Stimulated activated CD4-positive, alpha-beta T cell treated with anti-CD3 and anti-CD28 coated beads, Interleukin-15, amount 100 ng/mL, for 1 hour (primary cell): Measurements from ENCODE around the gene KCNK3.

Experiments used
- DNase-seq, 2 donors: peaks; one replicate each; pipeline ENCODE4 v3.0.0-alpha.2; 2020; ENCODE audit warnings: low read depth in 1 of 2, low spot score in 1 of 2

KCNK3 gene

DNA sequence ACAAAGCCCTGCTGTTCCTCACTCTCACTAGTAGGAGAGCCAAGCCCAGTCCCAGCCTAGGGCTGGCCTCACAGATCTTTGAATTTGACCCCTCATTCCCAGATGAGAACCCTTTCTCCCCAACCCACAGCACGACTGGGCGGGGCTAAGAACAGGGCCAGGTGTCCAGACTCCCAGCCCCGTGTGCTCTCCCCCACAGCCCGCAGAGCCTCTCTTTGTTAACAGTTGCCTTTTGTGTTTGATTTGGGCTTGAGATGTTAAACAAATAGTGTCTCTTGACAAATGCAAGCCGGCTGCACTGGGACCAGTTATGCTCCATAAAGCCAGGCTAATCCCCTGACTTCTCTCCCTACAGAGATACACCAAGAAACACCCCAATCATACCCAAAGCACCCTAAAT lies 4.7 kb upstream of the KCNK3 start:
- DNase-seq: no peak

DNA sequence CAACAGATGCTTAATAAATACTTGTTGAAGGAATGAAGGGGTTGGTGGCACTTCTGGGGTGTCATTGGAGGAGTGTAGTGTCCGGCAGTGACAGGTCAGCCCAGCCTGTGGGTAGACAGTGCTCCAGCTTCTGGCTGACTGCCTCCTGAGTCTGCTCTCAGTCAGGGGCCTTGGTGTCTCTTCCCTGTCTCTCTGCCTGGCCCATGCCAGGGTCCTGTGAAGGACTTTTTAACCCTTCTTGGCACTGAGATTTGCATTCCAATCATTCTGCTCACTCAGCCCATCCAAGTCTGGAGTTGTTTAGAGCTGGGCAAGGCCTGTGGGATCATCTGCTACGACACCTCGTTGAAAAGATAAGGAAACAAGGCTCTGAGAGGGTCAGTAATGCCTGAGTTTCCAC lies 1.4 kb upstream of the KCNK3 start:
- no peak for DNase-seq

DNA sequence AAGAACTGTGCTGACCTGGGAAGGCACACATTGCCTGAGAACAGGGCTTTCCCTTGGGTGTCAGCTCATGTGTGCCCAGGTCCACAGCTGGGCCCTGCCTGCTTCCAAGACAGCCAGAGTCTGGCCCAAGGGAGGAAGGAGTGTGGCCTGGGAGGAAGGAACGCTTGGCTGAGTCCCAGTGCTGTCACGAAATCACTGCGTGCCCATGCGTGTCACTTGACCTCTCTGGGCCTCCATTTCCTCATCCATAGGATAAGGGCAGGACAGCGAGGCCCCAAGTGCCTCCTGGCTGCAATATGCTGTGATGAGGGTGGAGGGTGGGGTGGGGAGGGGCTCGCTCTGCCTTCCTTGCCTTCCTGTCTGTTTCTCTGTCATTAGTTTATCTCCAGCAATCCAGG lies 642 bp upstream of the KCNK3 start:
- no peak for DNase-seq

DNA sequence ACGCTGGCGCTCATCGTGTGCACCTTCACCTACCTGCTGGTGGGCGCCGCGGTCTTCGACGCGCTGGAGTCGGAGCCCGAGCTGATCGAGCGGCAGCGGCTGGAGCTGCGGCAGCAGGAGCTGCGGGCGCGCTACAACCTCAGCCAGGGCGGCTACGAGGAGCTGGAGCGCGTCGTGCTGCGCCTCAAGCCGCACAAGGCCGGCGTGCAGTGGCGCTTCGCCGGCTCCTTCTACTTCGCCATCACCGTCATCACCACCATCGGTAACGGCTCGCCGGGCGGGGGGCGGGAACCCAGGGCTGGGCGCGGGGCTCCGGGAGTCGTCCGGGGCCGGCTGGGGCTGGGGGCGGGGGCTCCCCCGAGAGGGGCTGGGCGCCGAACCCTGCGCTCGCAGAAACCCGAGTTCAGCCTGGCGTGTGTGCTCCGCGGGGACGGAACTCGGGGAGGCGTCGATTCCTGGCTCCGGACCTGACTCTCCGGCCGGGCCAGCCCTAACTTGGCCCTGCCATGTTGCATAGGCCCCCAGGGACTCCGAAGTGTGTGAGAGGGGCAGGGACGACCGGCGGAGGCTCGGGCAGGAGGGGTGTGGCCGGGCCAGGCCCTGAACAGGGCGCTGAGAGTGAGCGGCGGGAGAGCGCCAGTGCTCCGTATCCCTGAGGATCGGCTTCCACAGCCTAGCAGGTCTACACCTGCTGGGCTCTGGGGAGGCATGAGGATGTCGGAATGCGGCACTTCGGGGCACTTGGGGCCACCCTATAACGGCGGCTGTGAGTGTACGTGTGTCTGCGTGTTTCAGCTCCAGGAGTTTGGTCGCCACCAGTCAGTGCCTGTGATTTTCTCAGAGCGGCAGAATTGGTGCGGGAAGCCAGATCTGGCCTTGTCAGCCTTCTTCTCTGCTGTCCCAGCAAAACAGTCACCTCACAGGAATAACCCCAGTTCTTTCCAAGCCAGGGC lies 651 bp downstream of the KCNK3 start:
- DNase-seq: no peak

DNA sequence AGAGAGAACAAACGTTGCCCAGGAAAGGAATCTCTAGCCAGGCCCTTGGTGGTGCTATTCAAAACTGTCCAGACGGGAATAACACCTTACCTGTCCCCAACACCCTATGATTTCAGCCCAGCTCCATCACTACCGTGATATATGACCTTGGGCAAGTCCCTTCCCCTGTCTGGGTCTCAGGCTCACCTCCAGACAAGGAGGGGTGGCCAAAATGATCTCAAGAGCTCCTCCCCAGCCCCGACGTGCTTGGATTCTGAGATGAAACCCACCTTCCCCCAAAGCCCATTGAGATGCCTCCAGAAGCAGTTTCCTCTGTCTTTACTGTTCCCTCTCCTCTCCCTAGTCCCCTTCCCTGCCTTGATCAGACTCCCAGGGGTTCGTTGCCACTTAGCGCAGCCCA lies 1.5 kb downstream of the KCNK3 start:
- DNase-seq: no peak

DNA sequence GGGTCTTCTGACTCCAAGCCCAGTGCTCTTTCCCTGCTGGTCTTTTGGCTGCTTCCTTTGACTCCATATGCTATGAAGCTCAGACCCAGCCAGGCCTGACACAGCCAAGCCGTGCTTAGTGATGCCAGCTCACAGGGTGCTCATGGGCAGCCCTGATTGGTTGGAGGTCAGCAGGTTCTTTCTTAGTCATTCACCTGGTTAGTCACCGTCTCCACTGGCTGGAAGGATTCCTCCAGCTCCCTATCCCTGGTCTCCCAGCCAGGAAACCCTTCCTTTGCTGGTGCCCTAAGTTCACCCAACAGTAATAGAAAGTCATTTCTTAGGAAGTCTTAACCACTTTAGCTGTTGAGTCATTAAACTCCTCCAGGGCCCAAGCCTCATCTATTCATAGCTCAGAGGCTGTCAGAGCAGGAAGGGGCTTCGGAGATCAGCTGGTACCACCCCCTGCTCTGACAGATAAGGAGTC lies 3.9 kb downstream of the KCNK3 start:
- no peak for DNase-seq

DNA sequence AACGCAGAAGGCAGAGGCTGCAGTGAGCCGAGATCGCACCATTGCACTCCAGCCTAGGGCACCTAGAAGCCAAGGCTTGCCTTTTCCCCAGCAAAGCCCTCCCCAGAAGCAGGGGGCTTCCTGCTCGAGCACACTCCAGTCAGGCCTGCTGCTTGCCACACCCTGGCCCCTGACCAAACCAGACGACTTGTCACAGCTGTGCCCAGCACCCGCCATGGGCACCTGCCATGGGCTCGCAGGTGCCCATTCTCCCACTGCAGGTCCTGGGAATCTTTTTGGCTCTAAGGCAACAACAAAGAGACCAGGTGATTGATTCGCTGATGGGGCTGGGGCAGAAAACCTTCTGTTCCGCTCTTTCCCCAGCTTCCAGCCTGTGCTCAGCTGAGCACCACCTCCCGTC lies 4.9 kb downstream of the KCNK3 start:
- DNase-seq: no peak

DNA sequence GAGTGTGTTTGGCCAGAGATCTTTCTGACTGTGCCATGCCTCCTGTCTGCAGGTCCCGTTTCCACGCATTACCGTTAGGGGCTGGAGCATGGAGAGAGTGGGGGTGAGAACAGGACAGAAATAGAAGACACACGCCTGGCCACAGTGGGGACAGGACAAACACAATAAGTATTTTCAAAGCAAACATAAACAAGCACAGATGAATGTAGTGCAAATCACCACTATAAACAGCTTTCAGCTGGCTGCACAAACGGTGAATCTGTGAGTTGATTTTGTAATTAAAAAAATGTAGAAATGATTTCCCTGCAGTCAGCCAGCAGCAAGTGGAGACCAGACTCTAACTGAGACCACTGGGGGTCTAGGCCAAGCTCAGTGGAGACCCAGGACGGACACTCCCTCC lies 6.8 kb downstream of the KCNK3 start:
- DNase-seq: no peak

DNA sequence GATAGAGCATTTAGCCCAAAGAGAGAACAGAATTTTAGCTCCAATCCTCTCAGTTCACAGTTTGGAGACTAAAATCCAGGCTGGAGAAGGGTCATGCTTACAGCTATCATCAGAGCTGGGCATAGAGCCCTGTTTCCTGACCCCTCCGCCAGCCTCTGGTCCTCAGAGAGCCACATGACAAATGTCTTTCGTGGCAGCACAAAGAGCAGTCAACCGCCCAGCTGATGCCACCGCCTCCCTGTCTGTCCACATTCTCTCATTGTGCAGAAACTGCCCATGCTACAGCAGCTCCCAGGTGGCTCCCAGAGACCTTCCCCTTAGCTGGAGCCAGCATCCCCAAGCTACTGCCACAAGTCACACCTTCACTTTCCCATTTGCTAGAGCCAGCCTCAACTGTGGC lies 7.6 kb downstream of the KCNK3 start:
- no peak for DNase-seq

DNA sequence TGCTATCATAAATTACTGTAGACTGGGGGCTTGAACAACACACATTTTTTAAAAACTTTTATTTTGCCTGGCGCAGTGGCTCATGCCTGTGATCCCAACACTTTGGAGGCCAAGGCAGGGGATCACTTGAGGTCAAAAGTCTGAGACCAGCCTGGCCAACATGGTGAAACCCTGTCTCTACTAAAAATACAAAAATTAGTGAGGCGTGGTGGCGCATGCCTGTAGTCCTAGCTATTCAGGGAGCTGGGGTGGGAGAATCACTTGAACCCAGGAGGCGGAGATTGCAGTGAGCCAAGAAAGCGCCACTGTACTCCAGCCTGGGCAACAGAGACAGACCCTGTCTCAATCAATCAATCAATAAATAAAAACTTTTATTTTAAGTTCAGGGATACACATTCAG lies 9.1 kb downstream of the KCNK3 start:
- DNase-seq: no peak

DNA sequence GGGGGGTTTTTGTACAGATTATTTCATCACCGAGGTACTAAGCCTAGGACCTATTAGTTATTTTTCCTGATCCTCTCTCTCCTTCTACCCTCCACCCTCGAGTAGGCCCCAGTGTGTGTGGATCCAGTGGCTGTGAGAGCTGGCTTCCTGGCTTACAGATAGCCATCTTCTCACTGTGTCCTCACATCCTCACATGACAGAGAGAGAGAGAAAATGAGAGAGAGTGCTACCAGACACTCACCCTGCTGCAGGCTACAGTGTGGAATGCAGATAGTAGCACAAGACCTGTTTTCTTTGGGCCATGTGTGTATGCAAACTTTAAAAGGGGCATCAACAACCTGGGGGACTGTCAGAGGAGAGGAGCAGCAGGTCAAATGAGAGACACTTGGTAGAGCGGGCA lies 9.5 kb downstream of the KCNK3 start:
- no peak for DNase-seq

DNA sequence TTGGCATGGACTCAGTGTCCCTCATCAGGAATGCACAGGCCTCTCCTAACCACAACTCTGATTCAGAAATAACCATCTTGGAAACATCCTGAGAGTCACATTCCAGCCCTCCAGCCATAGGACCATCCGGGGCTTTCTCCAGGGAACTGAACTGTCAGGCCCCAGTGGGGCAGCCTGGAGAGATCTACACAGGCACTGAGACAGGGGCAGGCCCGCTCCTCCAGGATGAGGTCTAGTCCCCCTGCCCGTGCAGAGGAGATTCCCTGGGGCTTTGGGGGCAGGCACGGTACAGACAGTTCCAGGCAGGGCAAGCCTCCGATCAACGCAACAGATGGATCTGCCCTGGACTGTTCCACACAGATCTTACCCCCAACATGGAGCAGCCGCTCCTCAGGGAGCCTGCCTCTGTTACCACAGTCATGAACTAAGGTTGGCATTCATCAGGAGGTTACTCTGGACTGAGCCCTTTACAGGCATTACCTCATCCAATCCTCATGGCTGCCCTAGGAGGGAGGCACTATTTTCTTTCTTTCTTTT lies 12.0 kb downstream of the KCNK3 start:
- DNase-seq: no peak

DNA sequence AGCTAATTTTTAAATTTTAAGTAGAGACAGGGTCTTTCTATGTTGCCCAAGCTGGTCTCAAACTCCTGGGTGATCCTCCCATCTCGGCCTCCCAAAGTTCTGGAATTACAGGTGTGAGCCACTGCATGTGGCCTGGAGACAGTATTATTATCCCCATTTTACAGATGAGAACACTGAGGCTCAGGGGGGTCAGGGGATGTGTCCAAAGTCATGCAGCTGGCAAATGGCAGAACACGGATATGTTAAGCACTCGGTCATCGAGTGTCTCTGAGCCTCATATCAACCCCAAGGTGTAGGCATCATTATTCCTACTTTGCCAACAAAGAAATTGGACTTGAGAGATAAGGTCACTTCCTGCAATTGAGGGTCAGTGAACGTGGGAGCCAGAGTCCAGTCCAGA lies 12.6 kb downstream of the KCNK3 start:
- DNase-seq: no peak

DNA sequence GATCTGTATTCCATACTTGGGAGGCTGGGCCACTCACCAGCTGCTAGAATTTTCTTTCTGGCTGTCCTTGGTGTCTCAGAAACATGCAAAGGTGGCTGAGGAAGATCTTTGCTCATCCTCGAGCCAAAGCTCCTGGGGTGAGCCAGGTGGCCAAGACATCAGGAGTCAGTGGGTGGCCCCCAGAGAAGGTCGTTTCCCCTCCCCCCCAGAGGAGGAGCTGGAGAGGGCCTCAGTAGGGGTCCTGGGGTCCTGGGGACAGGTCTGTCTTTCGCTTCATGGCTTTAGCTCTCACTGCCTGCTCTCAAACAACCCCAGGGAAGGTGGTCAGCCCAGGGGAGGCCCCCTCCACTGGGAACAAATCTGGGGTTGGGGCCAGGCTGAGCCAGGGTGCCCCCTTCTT lies 13.6 kb downstream of the KCNK3 start:
- DNase-seq: no peak

DNA sequence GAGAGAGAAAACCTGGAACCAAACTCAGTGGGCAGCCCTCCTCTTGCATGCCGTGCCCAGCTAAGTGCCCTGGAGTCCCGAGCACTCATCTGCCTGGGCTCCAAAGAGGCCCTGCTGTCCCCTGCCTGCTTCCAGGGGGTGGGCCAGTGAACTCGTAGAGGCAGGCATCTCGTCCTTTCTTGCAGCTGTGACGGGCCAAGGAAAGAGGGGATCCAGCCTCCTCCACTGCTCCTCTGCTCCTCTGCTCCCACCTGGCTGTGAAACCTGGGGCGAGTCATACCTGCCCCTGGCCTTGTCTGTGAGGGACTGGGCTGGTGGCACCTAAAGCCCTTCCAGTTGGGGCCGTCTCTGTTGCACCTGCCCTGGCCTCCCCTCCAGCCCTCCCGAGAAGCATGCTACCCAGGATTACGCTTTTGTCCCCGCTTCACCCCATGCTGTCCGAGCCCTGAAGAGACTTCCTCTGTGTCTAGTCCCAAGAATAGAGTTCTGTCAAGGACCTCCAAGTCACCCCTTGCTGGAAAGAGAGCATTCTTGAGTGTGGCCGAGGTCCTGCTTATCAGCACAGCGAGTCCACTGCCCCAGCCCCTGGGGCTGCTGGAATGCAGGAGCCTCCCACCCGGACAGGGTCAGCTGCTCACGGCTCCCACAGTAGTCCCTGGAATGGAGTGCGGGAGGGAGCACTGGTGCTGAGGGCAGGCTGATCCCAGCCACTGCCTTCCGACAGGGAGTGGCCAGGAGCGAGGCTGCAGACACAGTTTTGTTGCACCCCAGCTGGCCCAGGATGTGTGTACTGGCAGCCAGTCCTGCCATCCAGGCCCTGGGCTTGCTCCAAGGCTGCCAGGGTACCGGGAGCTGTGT lies 14.3 kb downstream of the KCNK3 start:
- DNase-seq: no peak

DNA sequence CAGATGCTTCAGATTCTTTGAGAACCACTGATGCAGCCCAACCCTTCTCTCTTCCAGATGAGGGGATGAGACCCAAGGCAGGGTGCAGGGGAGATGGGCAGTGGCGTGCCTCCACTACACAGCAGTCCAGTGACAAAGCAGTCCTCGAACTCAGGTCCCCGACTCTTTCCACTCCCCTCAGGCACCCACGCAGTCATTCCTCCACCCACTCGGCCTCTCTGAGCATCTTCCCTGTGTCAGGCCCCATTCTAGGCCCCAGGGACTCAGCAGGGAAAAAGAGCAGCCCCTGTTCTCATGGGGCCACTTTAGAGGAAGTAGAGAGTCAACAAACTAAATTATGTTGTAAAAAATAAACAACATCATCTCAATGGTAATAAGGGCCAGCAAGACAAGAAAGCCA lies 15.2 kb downstream of the KCNK3 start:
- DNase-seq: no peak

DNA sequence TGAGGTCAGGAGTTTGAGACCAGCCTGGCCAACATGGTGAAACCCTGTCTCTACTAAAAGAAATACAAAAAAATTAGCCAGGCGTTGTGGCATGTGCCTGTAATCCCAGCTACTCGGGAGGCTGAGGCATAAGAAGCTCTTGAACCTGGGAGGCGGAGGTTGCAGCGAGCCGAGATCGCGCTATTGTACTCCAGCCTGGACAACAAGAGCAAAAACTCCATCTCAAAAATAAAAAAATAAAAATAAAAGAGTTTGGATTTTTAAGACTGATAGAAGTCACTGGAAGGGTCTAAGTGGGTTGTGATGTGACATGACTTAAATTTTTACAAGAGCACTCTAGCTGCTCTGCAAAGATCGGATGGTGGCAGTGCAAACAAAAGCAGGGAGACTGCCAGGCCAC lies 15.9 kb downstream of the KCNK3 start:
- no peak for DNase-seq

DNA sequence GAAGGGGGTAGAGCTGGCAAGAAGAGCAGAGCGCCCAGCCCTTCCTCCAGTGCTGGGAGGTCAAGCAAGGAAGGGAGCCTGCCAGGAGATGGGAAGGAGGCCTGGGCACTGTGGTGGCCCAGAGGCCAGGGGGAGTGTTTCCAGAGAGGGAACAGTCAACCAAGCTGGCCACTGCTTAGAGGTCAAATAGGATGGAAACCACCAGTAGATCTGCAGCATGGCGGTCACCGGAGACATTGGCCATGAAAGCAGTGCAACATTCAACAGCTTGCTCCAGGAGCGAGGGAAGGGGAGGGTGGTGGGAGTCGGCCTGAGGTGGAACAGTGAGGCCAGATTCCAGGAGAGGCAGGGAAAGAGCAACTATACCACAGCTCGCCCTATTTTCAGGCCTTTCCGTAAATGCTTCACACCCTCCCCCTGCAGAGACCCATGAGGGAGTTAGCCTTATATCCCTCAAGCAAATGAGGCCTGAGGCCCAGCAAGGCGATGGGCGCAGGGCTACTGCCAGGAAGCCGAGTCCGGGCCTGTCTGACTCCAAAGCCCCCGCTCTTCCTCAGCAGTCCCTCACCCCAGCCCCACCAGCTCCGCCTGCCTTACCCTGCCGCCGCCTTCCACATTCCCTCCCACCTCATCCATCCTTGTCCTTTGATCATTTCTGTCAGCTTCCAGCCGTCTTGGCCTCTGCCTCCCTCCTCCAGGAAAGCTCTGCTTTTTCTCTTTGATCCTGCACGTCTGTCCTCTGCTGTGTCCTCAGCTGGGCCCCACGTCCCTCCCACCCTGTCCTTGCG lies 17.0 kb downstream of the KCNK3 start:
- no peak for DNase-seq

DNA sequence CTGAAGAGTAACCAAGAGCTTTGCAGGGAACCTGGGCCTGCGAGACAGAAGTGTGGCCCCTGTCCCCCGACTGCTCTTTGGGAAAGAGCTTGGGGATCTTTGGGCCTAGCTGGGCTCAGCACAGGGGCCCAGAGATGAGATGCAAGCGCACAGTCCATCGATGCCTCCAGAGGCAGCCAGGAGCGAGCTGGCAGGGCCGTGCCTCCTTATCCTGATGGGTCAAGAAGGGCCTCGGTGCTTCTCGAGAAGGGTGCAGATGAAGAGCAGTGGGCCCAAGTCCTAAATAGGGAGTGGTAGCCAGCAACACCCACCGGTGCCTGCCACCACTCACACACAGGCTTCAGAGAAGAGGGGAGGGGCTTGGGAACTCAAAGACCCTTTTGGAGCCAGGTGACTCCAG lies 17.6 kb downstream of the KCNK3 start:
- no peak for DNase-seq

DNA sequence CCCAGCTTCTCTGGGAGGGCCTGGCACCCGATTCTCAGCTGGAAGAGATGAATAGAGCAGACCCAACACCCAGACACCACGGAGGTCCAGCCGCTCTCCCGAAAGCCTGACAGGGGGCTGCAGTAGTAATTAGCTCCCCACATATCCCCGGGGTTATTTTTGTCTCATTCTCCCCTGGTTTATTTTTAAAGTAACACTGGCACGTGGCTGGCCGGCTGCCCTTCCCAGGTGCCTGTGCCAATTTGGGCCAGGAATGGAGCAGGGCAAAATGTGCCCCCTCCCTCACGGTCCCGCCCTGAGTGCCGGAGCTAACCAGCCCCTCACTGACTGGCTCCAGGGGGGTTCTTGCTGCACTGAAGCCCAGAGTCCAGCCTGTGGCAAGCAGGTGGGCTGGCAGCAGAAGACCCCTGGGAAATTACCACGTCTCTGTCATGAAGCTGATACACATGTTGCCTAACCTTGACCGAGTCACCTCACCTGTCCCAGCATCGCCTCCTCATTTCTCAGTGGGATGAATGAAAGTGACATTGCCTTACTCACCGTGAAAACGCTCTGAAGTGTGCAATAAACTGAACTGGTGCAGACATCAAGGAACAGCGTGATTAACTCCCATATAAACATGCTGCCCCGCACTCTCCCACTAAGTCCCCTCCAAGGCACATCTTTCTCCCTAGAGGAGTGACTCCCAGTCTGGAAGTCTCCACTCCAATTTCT lies 18.4 kb downstream of the KCNK3 start:
- DNase-seq: no peak
